GM12801 (cell line): ENCODE measurements around the gene BRAP.

Source experiments
- TF ChIP-seq, protein P1 (sequence below): IDR thresholded peaks from one replicate; pipeline ENCODE4 v1.5.1; 2011; ENCODE audit warnings: control low read depth; ENCODE audit not compliant: insufficient read length; ENCODE audit errors: extremely low read depth

The BRAP gene

GRCh38 chr12:111706145-111706544 is 20.4 kb upstream of the BRAP start:
- TF ChIP-seq, protein P1, sequence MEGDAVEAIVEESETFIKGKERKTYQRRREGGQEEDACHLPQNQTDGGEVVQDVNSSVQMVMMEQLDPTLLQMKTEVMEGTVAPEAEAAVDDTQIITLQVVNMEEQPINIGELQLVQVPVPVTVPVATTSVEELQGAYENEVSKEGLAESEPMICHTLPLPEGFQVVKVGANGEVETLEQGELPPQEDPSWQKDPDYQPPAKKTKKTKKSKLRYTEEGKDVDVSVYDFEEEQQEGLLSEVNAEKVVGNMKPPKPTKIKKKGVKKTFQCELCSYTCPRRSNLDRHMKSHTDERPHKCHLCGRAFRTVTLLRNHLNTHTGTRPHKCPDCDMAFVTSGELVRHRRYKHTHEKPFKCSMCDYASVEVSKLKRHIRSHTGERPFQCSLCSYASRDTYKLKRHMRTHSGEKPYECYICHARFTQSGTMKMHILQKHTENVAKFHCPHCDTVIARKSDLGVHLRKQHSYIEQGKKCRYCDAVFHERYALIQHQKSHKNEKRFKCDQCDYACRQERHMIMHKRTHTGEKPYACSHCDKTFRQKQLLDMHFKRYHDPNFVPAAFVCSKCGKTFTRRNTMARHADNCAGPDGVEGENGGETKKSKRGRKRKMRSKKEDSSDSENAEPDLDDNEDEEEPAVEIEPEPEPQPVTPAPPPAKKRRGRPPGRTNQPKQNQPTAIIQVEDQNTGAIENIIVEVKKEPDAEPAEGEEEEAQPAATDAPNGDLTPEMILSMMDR = no peak

DNA sequence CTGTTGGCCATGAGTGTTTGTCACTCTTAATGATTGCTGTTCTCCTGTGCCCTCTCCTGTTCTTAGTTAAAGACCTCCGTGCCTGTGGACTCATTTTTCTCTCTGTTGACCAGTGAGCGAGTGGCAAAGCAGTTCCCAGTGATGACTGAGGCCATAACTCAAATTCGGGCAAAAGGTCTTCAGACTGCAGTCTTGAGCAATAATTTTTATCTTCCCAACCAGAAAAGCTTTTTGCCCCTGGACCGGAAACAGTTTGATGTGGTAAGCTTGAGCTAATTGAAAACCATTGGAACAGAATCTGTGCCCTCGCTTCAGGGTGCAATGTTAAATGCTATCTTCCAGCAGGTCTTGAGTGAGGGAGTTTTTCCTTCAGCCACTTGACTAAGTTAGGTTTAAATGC is 19.9 kb upstream of the BRAP start:
- TF ChIP-seq, protein P1 = no peak

GRCh38 chr12:111699962-111700361 is 14.2 kb upstream of the BRAP start:
- TF ChIP-seq, protein P1 = no peak

DNA sequence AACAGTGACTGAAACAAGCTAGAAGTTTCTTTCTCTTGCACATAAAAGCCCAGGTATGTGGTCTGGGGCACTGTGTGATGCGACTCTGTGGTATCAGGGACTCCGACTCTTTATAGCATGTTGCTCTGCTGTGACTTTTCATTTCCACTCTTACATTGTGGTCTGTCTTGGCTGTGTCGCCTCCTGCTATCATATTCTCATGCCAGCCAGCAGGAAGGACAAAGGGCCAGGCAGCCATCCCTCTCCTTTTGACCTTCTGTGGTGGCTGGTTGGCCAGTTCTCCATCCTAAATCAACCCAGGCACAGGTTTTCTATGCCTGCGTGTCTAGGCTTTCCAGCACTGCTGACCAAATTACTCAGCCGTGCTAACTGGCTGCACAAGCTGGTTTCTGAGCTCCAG is 8.1 kb upstream of the BRAP start:
- TF ChIP-seq, protein P1 = no peak

DNA sequence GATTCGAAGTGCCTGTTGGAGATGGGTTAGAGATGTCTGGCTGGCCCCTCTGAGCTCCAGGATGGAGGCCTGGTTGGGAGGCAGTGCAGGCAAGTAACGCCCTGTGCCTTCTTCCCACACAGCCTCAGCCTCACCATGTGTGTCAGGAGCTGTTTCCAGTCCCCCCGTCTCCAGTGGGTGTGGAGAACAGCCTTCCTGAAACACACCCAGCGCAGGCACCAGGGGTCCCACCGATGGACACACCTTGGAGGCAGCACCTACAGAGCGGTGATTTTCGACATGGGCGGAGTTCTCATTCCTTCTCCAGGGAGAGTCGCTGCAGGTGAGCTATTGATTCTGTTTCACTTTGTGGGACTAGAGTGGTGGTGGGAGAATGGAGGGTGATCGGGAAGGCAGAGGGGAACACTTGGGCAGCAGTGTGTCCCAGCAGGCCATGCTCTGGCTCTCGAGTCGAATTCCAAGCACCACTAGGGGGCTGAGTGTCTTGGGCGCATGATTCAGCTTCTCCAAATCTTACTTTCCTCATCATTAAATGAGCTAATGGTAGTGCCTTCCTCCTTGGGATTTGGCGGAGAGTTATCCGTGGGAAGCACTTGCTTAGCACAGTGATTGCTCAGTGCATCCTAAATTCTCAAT is 6.9 kb upstream of the BRAP start:
- TF ChIP-seq, protein P1 = no peak

GRCh38 chr12:111691262-111691661 is 5.5 kb upstream of the BRAP start:
- TF ChIP-seq, protein P1 = no peak

DNA sequence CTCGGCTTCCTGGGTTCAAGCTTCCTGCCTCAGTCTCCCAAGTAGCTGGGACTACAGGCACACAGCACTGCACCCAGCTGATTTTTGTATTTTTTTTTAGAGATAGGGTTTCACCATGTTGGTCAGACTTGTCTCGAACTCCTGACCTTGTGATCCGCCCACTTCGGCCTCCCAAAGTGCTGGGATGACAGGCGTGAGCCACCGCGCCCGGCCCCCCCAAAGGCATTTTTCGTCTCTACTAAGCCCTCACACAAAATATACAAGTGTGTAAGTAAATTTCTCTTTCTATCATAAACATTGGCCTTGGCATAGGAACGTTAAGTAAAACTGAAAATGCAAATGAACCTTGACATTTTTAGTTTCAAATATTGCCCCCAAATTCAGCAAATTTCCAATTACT is 2.2 kb upstream of the BRAP start:
- TF ChIP-seq, protein P1 = no peak

- TF ChIP-seq, protein P1 = no peak
Observed at GRCh38 chr12:111687255-111687654, 1.5 kb upstream of the BRAP start.
